HEK293 (cell line): ENCODE measurements around the gene VEGFA.
A peak's percentile ranks its signal among the peaks of the same experiment; 100 is the strongest.

Experiments used
- BCL6B ChIP-seq: fragments of 450-650 bp; formaldehyde crosslinking; IDR thresholded peaks from 2 replicates; pipeline ENCODE4 v1.5.1; 2017; ENCODE audit warnings: missing biosample characterization, missing genetic modification characterization
- GLIS2 ChIP-seq: fragments of 450-650 bp; formaldehyde crosslinking; IDR thresholded peaks from 2 replicates; pipeline ENCODE4 v1.5.1; 2016; ENCODE audit warnings: missing biosample characterization, missing genetic modification characterization
- HOXC10 ChIP-seq: sonication (generic); formaldehyde crosslinking; IDR thresholded peaks from 2 replicates; pipeline ENCODE4 v1.8.1; 2023; ENCODE audit warnings: mild to moderate bottlenecking, missing genetic modification reagents
- MYNN ChIP-seq: fragments of 450-650 bp; formaldehyde crosslinking; IDR thresholded peaks from 2 replicates; pipeline ENCODE4 v1.5.1; 2016; ENCODE audit warnings: missing biosample characterization, missing genetic modification characterization, borderline replicate concordance
- PRDM1 ChIP-seq: fragments of 450-650 bp; formaldehyde crosslinking; IDR thresholded peaks from 2 replicates; pipeline ENCODE4; 2016; ENCODE audit warnings: missing biosample characterization, missing genetic modification characterization
- SETDB1 ChIP-seq: IDR thresholded peaks from one replicate; pipeline ENCODE4 v1.6.1; 2017; ENCODE audit warnings: mild to moderate bottlenecking, low read length, moderate library complexity, mixed read lengths; ENCODE audit not compliant: insufficient read length
- SP2 ChIP-seq: fragments of 450-650 bp; formaldehyde crosslinking; IDR thresholded peaks from 2 replicates; pipeline ENCODE4 v1.5.1; 2016; ENCODE audit warnings: missing biosample characterization, missing genetic modification characterization
- SP3 ChIP-seq: fragments of 450-650 bp; formaldehyde crosslinking; IDR thresholded peaks from 2 replicates; pipeline ENCODE4 v1.5.1; 2016; ENCODE audit warnings: missing biosample characterization, missing genetic modification characterization
- TRIM28 ChIP-seq: IDR thresholded peaks from 2 replicates; pipeline ENCODE4 v1.6.1; 2011; ENCODE audit warnings: low read length, control low read depth, borderline replicate concordance
- TSHZ1 ChIP-seq: fragments of 450-650 bp; formaldehyde crosslinking; IDR thresholded peaks from 2 replicates; pipeline ENCODE4 v1.5.1; 2016; ENCODE audit warnings: missing biosample characterization, missing genetic modification characterization, borderline replicate concordance
- ZBTB7A ChIP-seq: fragments of 450-650 bp; formaldehyde crosslinking; IDR thresholded peaks from 2 replicates; pipeline ENCODE4 v1.5.1; 2016; ENCODE audit warnings: low read depth, missing biosample characterization, missing genetic modification characterization
- ZFP41 ChIP-seq: fragments of 450-650 bp; formaldehyde crosslinking; IDR thresholded peaks from 2 replicates; pipeline ENCODE4 v1.5.1; 2016; ENCODE audit warnings: missing biosample characterization, missing genetic modification characterization, borderline replicate concordance
- ZNF157 ChIP-seq: fragments of 450-650 bp; formaldehyde crosslinking; IDR thresholded peaks from 2 replicates; pipeline ENCODE4 v1.5.1; 2016; ENCODE audit warnings: missing biosample characterization, missing genetic modification characterization
- ZNF211 ChIP-seq: fragments of 450-650 bp; formaldehyde crosslinking; IDR thresholded peaks from 2 replicates; pipeline ENCODE4 v1.5.1; 2016; ENCODE audit warnings: low read depth, missing biosample characterization, missing genetic modification characterization
- ZNF239 ChIP-seq: fragments of 450-650 bp; formaldehyde crosslinking; IDR thresholded peaks from 2 replicates; pipeline ENCODE4 v1.5.1; 2016; ENCODE audit warnings: missing biosample characterization, missing genetic modification characterization
- ZNF274 ChIP-seq, 2 experiments: fragments of 200-500 bp in 1 of 2; fragments of 450-650 bp in 1 of 2; sonication (Bioruptor generic) in 1 of 2; formaldehyde crosslinking in 1 of 2; IDR thresholded peaks; 2 replicates each; pipeline versions ENCODE4 v1.5.1 to v1.6.1; 2014 to 2016; ENCODE audit warnings: borderline replicate concordance in 1 of 2, inconsistent platforms in 1 of 2, low read length in 1 of 2, missing biosample characterization in 1 of 2, missing genetic modification characterization in 1 of 2
- ZNF335 ChIP-seq: fragments of 450-650 bp; formaldehyde crosslinking; conservative IDR thresholded peaks from 2 replicates; pipeline ENCODE4 v1.5.1; 2016; ENCODE audit warnings: missing biosample characterization, missing genetic modification characterization
- ZNF341 ChIP-seq: fragments of 450-650 bp; formaldehyde crosslinking; IDR thresholded peaks from 2 replicates; pipeline ENCODE4; 2016; ENCODE audit warnings: low read depth, missing biosample characterization, missing genetic modification characterization
- ZNF394 ChIP-seq: fragments of 450-650 bp; formaldehyde crosslinking; IDR thresholded peaks from 2 replicates; pipeline ENCODE4 v1.5.1; 2016; ENCODE audit warnings: missing biosample characterization, missing genetic modification characterization, mild to moderate bottlenecking, moderate library complexity, borderline replicate concordance
- ZNF416 ChIP-seq: fragments of 450-650 bp; formaldehyde crosslinking; IDR thresholded peaks from 2 replicates; pipeline ENCODE4 v1.5.1; 2016; ENCODE audit warnings: missing biosample characterization, missing genetic modification characterization
- ZNF449 ChIP-seq: fragments of 450-650 bp; formaldehyde crosslinking; IDR thresholded peaks from 2 replicates; pipeline ENCODE4 v1.5.1; 2017; ENCODE audit warnings: missing biosample characterization, mild to moderate bottlenecking, missing genetic modification characterization, moderate library complexity
- ZNF514 ChIP-seq: fragments of 450-650 bp; formaldehyde crosslinking; IDR thresholded peaks from 2 replicates; pipeline ENCODE4 v1.5.1; 2016; ENCODE audit warnings: missing biosample characterization, missing genetic modification characterization
- ZNF558 ChIP-seq: fragments of 450-650 bp; formaldehyde crosslinking; IDR thresholded peaks from 2 replicates; pipeline ENCODE4 v1.5.1; 2016; ENCODE audit warnings: missing biosample characterization, missing genetic modification characterization
- ZNF560 ChIP-seq: fragments of 450-650 bp; formaldehyde crosslinking; IDR thresholded peaks from 2 replicates; pipeline ENCODE4 v1.5.1; 2017; ENCODE audit warnings: missing biosample characterization, missing genetic modification characterization, borderline replicate concordance
- ZNF571 ChIP-seq: fragments of 450-650 bp; formaldehyde crosslinking; IDR thresholded peaks from 2 replicates; pipeline ENCODE4 v1.5.0; 2017; ENCODE audit warnings: missing biosample characterization, missing genetic modification characterization
- ZNF621 ChIP-seq: fragments of 450-650 bp; formaldehyde crosslinking; IDR thresholded peaks from 2 replicates; pipeline ENCODE4 v1.5.1; 2017; ENCODE audit warnings: missing biosample characterization, missing genetic modification characterization
- ZXDB ChIP-seq: fragments of 450-650 bp; formaldehyde crosslinking; IDR thresholded peaks from 2 replicates; pipeline ENCODE4 v1.5.1; 2016; ENCODE audit warnings: missing biosample characterization, missing genetic modification characterization
- TF ChIP-seq, protein P1 (sequence below): fragments of 450-650 bp; formaldehyde crosslinking; IDR thresholded peaks from 2 replicates; pipeline ENCODE4 v1.5.1; 2016; ENCODE audit warnings: missing biosample characterization, missing genetic modification characterization
- TF ChIP-seq, protein P2 (sequence below): sonication (generic); formaldehyde crosslinking; IDR thresholded peaks from 2 replicates; pipeline ENCODE4 v1.8.1; 2022; ENCODE audit warnings: mild to moderate bottlenecking, moderate library complexity, missing genetic modification reagents

Gene VEGFA

GRCh38 chr6:43771210-43771857 is 1.3 kb downstream of the VEGFA start (continued):
- TF ChIP-seq, protein P1, sequence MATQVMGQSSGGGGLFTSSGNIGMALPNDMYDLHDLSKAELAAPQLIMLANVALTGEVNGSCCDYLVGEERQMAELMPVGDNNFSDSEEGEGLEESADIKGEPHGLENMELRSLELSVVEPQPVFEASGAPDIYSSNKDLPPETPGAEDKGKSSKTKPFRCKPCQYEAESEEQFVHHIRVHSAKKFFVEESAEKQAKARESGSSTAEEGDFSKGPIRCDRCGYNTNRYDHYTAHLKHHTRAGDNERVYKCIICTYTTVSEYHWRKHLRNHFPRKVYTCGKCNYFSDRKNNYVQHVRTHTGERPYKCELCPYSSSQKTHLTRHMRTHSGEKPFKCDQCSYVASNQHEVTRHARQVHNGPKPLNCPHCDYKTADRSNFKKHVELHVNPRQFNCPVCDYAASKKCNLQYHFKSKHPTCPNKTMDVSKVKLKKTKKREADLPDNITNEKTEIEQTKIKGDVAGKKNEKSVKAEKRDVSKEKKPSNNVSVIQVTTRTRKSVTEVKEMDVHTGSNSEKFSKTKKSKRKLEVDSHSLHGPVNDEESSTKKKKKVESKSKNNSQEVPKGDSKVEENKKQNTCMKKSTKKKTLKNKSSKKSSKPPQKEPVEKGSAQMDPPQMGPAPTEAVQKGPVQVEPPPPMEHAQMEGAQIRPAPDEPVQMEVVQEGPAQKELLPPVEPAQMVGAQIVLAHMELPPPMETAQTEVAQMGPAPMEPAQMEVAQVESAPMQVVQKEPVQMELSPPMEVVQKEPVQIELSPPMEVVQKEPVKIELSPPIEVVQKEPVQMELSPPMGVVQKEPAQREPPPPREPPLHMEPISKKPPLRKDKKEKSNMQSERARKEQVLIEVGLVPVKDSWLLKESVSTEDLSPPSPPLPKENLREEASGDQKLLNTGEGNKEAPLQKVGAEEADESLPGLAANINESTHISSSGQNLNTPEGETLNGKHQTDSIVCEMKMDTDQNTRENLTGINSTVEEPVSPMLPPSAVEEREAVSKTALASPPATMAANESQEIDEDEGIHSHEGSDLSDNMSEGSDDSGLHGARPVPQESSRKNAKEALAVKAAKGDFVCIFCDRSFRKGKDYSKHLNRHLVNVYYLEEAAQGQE (tag by site-specific recombination), result peak; percentile 43; the same call in 1 of the 2 replicates
- no peak for TF ChIP-seq MYNN (tag by site-specific recombination)
- no peak for TF ChIP-seq ZNF571 (tag by site-specific recombination)
- TF ChIP-seq ZXDB (tag by site-specific recombination), result peak; percentile 72; the same call in 1 of the 2 replicates
- TF ChIP-seq SP2 (tag by site-specific recombination), result peak; percentile 96
- TF ChIP-seq ZFP41 (tag by site-specific recombination), result no peak
- no peak for TF ChIP-seq ZNF560
- TF ChIP-seq ZNF211 (tag by site-specific recombination), result no peak
- no peak for TF ChIP-seq SETDB1
- TF ChIP-seq TRIM28, result no peak
- TF ChIP-seq ZNF394, result no peak; the same call in 1 of the 2 replicates
- TF ChIP-seq, protein P2, sequence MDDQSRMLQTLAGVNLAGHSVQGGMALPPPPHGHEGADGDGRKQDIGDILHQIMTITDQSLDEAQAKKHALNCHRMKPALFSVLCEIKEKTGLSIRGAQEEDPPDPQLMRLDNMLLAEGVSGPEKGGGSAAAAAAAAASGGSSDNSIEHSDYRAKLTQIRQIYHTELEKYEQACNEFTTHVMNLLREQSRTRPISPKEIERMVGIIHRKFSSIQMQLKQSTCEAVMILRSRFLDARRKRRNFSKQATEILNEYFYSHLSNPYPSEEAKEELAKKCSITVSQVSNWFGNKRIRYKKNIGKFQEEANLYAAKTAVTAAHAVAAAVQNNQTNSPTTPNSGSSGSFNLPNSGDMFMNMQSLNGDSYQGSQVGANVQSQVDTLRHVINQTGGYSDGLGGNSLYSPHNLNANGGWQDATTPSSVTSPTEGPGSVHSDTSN, result peak; percentile 89; the same call in 1 of the 2 replicates
- no peak for TF ChIP-seq ZNF274 (IDR thresholded peaks at IDR 0.05; ENCODE audit: low read length)
- no peak for TF ChIP-seq ZNF274 (tag by site-specific recombination; IDR thresholded peaks at IDR 0.05; ENCODE audit: borderline replicate concordance)
- TF ChIP-seq ZNF416 (tag by site-specific recombination), result no peak
- peak; percentile 69 for TF ChIP-seq ZNF335 (tag by site-specific recombination)
- TF ChIP-seq ZNF621 (tag by site-specific recombination), result no peak
- TF ChIP-seq BCL6B (tag by site-specific recombination), result no peak
- peak; percentile 45; the same call in 1 of the 2 replicates for TF ChIP-seq ZNF341 (tag by site-specific recombination)
- TF ChIP-seq ZNF449 (tag by site-specific recombination), result no peak; the same call in 1 of the 2 replicates
- peak; percentile 99 for TF ChIP-seq GLIS2
- no peak for TF ChIP-seq ZNF239 (tag by site-specific recombination)
- peak; percentile 90 for TF ChIP-seq SP3
- TF ChIP-seq PRDM1 (tag by site-specific recombination), result no peak
- no peak for TF ChIP-seq ZNF514 (tag by site-specific recombination)
- TF ChIP-seq ZNF558, result no peak
- TF ChIP-seq ZBTB7A (tag by site-specific recombination), result peak; percentile 99
- peak; percentile 45; the same call in 1 of the 2 replicates for TF ChIP-seq TSHZ1 (tag by site-specific recombination)
- no peak; the same call in 1 of the 2 replicates for TF ChIP-seq ZNF157 (tag by site-specific recombination)
- no peak for TF ChIP-seq HOXC10 (CRISPR knock-in tag)
